Urinary bladder (tissue), 4 donors: ENCODE data around the gene PBX1. TPM values are rescaled to one million over a fixed set of nuclear protein-coding genes. Genes with fewer than 3 reads are reported as not detected.

Experiments used
- DNase-seq: peaks from one replicate; pipeline ENCODE4 v3.0.0-alpha.2; 2015; ENCODE audit errors: extremely low spot score
- H3K27ac ChIP-seq: one replicate; pipeline ENCODE4 v1.5.1; 2013; ENCODE audit warnings: low read depth, mild to moderate bottlenecking, moderate library complexity
- H3K36me3 ChIP-seq: one replicate; pipeline ENCODE4 v1.6.1; 2013; ENCODE audit warnings: mild to moderate bottlenecking, moderate library complexity; ENCODE audit not compliant: insufficient read depth
- H3K4me1 ChIP-seq: one replicate; pipeline ENCODE4 v1.6.1; 2013; ENCODE audit warnings: mild to moderate bottlenecking, moderate library complexity; ENCODE audit not compliant: insufficient read depth
- H3K4me3 ChIP-seq: one replicate; pipeline ENCODE4 v1.5.1; 2013; ENCODE audit warnings: low read depth, low read length
- WGBS: extraction: QIAGEN DNeasy Blood & Tissue Kit; methylation state at CpG from one replicate; pipeline ENCODE4 v1.1.7; 2013; 5-methylcytosine and 5-hydroxymethylcytosine counted together
- polyA plus RNA-seq: library from polyadenylated mRNA; stranded (reverse); fragments of 200-250 nt; gene quantifications from one replicate; pipeline ENCODE4 v1.2.3, GENCODE V29; 2013
- total RNA-seq: library from RNA; depleted of rRNA; stranded (reverse); fragments of >200 nt; gene quantifications from one replicate; pipeline ENCODE4 v1.2.3, GENCODE V29; 2014
- donor health status: healthy with polysubstance abuse.
- donor health status: healthy.

The PBX1 gene
- total and polyA plus RNA-seq, 2 donors: 67.8 to 241 TPM

- Histone ChIP-seq H3K4me3 (no peak overlapping the region), H3K4me1 (no peaks in the 10 kb centered on the region), H3K36me3 (no peaks in the 10 kb centered on the region), H3K27ac (no peak overlapping the region)
- WGBS: 89% methylated on average over 4 of the region's 4 CpGs
- DNase-seq: no peak
Observed at GRCh38 chr1:164865385-164865784, 306.4 kb downstream of the PBX1 start.

GRCh38 chr1:164867590-164867989, 308.6 kb downstream of the PBX1 start:
- Histone ChIP-seq H3K4me3 (no peak overlapping the region), H3K4me1 (no peaks in the 10 kb centered on the region), H3K27ac (no peak overlapping the region), H3K36me3 (no peaks in the 10 kb centered on the region)
- WGBS: 89% methylated on average over 8 of the region's 8 CpGs
- DNase-seq: no peak

DNA sequence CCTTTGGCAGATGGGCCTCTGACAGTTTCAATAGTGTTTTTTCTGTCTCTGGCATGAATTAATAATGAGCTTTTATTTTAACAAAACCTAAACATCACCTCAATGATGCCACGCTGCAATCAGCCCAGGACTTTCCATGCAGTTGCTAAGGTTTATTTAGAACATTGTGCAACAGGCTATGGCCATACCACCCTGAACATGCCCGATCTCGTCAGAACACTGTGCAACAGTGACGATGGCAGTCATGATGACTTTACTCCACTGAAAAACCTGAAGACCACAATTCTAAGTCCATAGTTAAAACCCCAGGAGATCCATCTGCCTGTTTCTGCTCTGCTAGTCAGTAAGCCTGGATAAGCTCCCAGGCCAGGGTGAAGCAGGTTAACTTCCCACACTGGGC, 310.0 kb downstream of the PBX1 start:
- H3K27ac ChIP-seq: no peak overlapping the region
- H3K36me3 ChIP-seq: no peaks in the 10 kb centered on the region
- 91% methylated on average over 4 of the region's 4 CpGs for WGBS
- DNase-seq: peak; percentile 10
- H3K4me3 ChIP-seq: no peak overlapping the region
- no peaks in the 10 kb centered on the region for H3K4me1 ChIP-seq

DNA sequence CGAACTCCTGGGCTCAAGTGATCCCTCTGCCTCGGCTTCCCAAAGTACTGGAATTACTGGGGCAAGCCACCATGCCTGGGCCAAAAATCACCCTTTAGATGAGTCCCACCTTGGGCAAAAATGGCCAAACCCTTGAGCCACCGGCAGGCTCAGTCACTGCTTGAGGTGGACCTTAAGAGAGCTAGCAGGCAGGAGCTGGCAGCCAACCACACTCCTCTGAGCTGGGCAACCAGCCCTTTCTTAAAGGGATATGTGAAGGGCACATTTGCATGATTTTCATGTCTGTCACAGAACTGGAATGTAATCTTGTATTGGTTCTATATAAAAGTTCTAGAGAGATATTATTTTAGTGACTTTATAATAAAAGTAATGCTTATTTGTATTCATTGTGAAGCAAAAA, 316.5 kb downstream of the PBX1 start:
- DNase-seq: no peak
- H3K4me1 ChIP-seq: no peaks in the 10 kb centered on the region
- no peaks in the 10 kb centered on the region for H3K36me3 ChIP-seq
- whole genome bisulfite sequencing: 89% methylated on average over 3 of the region's 3 CpGs
- H3K27ac ChIP-seq: no peak overlapping the region
- no peak overlapping the region for H3K4me3 ChIP-seq

GRCh38 chr1:164876398-164877116, 317.6 kb downstream of the PBX1 start:
- whole genome bisulfite sequencing: 86% methylated on average over 12 of the region's 12 CpGs
- Histone ChIP-seq H3K4me3 (no peak overlapping the region), H3K36me3 (no peaks in the 10 kb centered on the region), H3K4me1 (no peaks in the 10 kb centered on the region), H3K27ac (no peak overlapping the region)
- no peak for DNase-seq

- WGBS: 77% methylated on average over 3 of the region's 3 CpGs
- no peaks in the 10 kb centered on the region for H3K4me1 ChIP-seq
Observed at GRCh38 chr1:164880199-164880598, 321.2 kb downstream of the PBX1 start.

DNA sequence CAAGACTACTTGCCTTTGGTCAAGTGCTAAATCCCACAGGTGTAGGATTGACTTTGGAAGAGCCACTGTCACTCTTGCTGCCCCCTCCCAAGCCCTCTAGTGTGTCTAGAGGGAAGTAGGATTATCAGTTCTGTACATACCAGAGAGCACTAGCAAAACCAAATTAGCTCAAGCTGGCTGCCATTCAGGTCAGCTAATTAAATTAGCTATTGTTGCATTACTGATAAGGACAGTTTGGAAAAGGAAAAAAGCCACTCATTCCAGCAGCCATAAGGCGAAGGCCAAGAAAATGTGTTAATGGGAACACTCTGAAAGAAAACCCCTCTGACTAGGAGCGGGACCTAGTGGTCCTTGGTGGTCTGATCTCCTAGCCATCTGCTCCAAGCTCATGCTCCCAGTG, 321.7 kb downstream of the PBX1 start:
- H3K4me3 ChIP-seq: no peak overlapping the region
- 94% methylated on average over 2 of the region's 2 CpGs for WGBS
- H3K36me3 ChIP-seq: no peaks in the 10 kb centered on the region
- H3K4me1 ChIP-seq: no peaks in the 10 kb centered on the region
- no peak for DNase-seq
- no peak overlapping the region for H3K27ac ChIP-seq

More at GRCh38 chr1:164880199-164880598, 321.2 kb downstream of the PBX1 start:
- DNase-seq: no peak
- Histone ChIP-seq H3K36me3 (no peaks in the 10 kb centered on the region), H3K4me3 (no peak overlapping the region), H3K27ac (no peak overlapping the region)

DNA sequence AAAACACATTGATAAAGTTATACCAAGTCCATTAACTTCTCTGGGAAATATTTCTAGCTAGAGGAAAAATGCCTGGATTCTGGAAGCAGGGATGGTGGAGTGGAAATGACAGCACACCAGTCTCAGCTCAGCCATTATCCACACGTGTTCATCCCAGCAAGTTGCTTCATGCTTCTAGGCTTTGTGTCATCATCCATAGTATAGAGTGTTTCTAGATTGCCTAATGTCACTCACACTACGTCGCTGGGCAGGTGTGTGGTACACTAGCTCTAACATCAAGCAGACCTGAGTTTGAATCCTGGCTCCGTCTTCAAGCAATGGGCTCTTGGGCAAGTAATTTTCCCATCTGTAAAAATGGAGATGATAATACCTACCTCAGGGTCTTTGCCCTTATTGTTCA, 326.3 kb downstream of the PBX1 start:
- Histone ChIP-seq H3K4me3 (no peak overlapping the region), H3K36me3 (no peaks in the 10 kb centered on the region), H3K27ac (no peak overlapping the region), H3K4me1 (no peaks in the 10 kb centered on the region)
- no peak for DNase-seq
- 98% methylated on average over 4 of the region's 4 CpGs for WGBS

GRCh38 chr1:164886101-164886500, 327.1 kb downstream of the PBX1 start:
- Histone ChIP-seq H3K27ac (no peak overlapping the region), H3K36me3 (no peaks in the 10 kb centered on the region), H3K4me1 (no peaks in the 10 kb centered on the region), H3K4me3 (no peak overlapping the region)
- 100% methylated on average over 1 of the region's 1 CpG for WGBS
- DNase-seq: no peak

- no peak for DNase-seq
- Histone ChIP-seq H3K27ac (no peak overlapping the region), H3K4me1 (no peaks in the 10 kb centered on the region), H3K4me3 (no peak overlapping the region), H3K36me3 (no peaks in the 10 kb centered on the region)
Observed at GRCh38 chr1:164891615-164892014, 332.6 kb downstream of the PBX1 start.

GRCh38 chr1:164895026-164895912, 336.3 kb downstream of the PBX1 start:
- no peaks in the 10 kb centered on the region for H3K4me1 ChIP-seq
- H3K4me3 ChIP-seq: no peak overlapping the region
- H3K27ac ChIP-seq: no peak overlapping the region
- 69% methylated on average over 8 of the region's 8 CpGs for WGBS
- H3K36me3 ChIP-seq: no peaks in the 10 kb centered on the region
- no peak for DNase-seq

DNA sequence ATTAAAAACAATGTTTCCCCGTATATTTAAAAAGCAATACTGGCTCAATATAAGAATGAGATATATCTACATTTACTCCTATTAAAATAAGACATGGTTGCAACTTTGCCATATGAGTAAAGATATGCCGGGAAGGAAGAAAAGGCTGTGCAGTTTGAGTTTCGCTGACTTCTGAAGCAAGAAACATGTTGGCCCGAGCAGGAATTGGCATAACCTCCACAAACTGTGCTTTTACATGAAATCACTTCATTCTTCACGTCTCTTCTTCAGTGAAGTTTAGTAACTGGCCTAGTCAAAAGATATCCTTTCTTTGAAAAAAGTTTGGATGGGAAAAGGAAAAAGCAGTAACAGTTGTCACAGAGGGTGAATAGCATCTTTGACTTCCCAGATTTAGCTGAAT, 342.0 kb downstream of the PBX1 start:
- 50% methylated on average over 5 of the region's 5 CpGs for WGBS
- DNase-seq: no peak
- H3K27ac ChIP-seq: no peak overlapping the region
- no peak overlapping the region for H3K4me3 ChIP-seq
- no peaks in the 10 kb centered on the region for H3K36me3 ChIP-seq
- H3K4me1 ChIP-seq: no peaks in the 10 kb centered on the region
